Mesenchymal stem cell (in vitro differentiated cells and primary cell): ENCODE measurements around the gene ITPKB.

ENCODE experiments used
- DNase-seq: peaks from one replicate; pipeline ENCODE4 v3.0.0-alpha.2; 2013
- H2AFZ ChIP-seq: one replicate; pipeline ENCODE4 v1.6.1; 2013; ENCODE audit warnings: low read depth, mild to moderate bottlenecking, control low read depth, inconsistent platforms, low read length, moderate library complexity
- H2AK5ac ChIP-seq: 2 replicates; pipeline ENCODE4 v1.6.1; 2013; ENCODE audit warnings: low read length, moderate library complexity, mild to moderate bottlenecking, inconsistent platforms; ENCODE audit not compliant: severe bottlenecking
- H2BK120ac ChIP-seq: one replicate; pipeline ENCODE4 v1.6.1; 2013; ENCODE audit warnings: low read depth, mild to moderate bottlenecking, inconsistent platforms, low read length, moderate library complexity
- H2BK12ac ChIP-seq, 2 experiments: one replicate each; pipeline ENCODE4 v1.6.1; 2013; ENCODE audit warnings: inconsistent platforms in 2 of 2, low read length in 2 of 2, mild to moderate bottlenecking in 2 of 2, moderate library complexity in 2 of 2, control low read depth in 1 of 2
- H2BK15ac ChIP-seq: one replicate; pipeline ENCODE4 v1.6.1; 2013; ENCODE audit warnings: mild to moderate bottlenecking, low read depth, inconsistent platforms; ENCODE audit not compliant: poor library complexity, severe bottlenecking
- H2BK5ac ChIP-seq: 2 replicates; pipeline ENCODE4 v1.6.1; 2013; ENCODE audit warnings: low read depth, mild to moderate bottlenecking, low read length, control low read depth, inconsistent platforms; ENCODE audit not compliant: poor library complexity, severe bottlenecking
- H3K14ac ChIP-seq, 2 experiments: one replicate each; pipeline ENCODE4 v1.6.1; 2013; ENCODE audit warnings: inconsistent platforms in 2 of 2, low read length in 2 of 2, control low read depth in 1 of 2, mild to moderate bottlenecking in 1 of 2, moderate library complexity in 1 of 2
- H3K18ac ChIP-seq, 2 experiments: one replicate each; pipeline ENCODE4 v1.6.1; 2013; ENCODE audit warnings: inconsistent platforms in 2 of 2, low read length in 2 of 2, control low read depth in 1 of 2, low read depth in 1 of 2, mild to moderate bottlenecking in 1 of 2
- H3K23ac ChIP-seq, 2 experiments: one replicate each; pipeline ENCODE4 v1.6.1; 2013; ENCODE audit warnings: inconsistent platforms in 2 of 2, low read length in 2 of 2, mild to moderate bottlenecking in 2 of 2, moderate library complexity in 2 of 2, control low read depth in 1 of 2
- H3K27ac ChIP-seq: 2 replicates; pipeline ENCODE4 v1.5.1; 2013; ENCODE audit warnings: mild to moderate bottlenecking, moderate library complexity, low read length, control low read depth, inconsistent platforms; ENCODE audit not compliant: poor library complexity, severe bottlenecking
- H3K27me3 ChIP-seq, 2 experiments: 2 replicates each; pipeline versions ENCODE4 v1.6.1 to v1.7.0; 2013; ENCODE audit warnings: low read length in 2 of 2, mild to moderate bottlenecking in 2 of 2, moderate library complexity in 2 of 2, control low read depth in 1 of 2, inconsistent platforms in 1 of 2; ENCODE audit not compliant: control insufficient read depth in 1 of 2, insufficient read depth in 1 of 2
- H3K36me3 ChIP-seq, 2 experiments: 2 replicates each; pipeline versions ENCODE4 v1.6.1 to v1.7.0; 2013; ENCODE audit warnings: low read length in 2 of 2, control low read depth in 1 of 2, inconsistent platforms in 1 of 2, low read depth in 1 of 2, mild to moderate bottlenecking in 1 of 2; ENCODE audit not compliant: insufficient read depth in 2 of 2, control insufficient read depth in 1 of 2
- H3K4ac ChIP-seq, 2 experiments: one replicate each; pipeline ENCODE4 v1.6.1; 2013; ENCODE audit warnings: inconsistent platforms in 2 of 2, low read length in 2 of 2, mild to moderate bottlenecking in 2 of 2, moderate library complexity in 2 of 2, control low read depth in 1 of 2, low read depth in 1 of 2
- H3K4me1 ChIP-seq: 2 replicates; pipeline ENCODE4 v1.6.1; 2013; ENCODE audit warnings: low read depth, low read length, control low read depth; ENCODE audit not compliant: control insufficient read depth, insufficient read depth
- H3K4me2 ChIP-seq: 2 replicates; pipeline ENCODE4 v1.6.1; 2013; ENCODE audit warnings: low read length, mild to moderate bottlenecking, inconsistent platforms; ENCODE audit not compliant: poor library complexity, severe bottlenecking
- H3K4me3 ChIP-seq, 2 experiments: 2 replicates each; pipeline versions ENCODE4 v1.5.1 to v1.7.0; 2013; ENCODE audit warnings: low read length in 2 of 2, mild to moderate bottlenecking in 2 of 2, control low read depth in 1 of 2, low read depth in 1 of 2; ENCODE audit not compliant: insufficient read depth in 1 of 2
- H3K79me1 ChIP-seq: replicated peaks from 2 replicates; pipeline ENCODE4 v1.6.1; 2013; ENCODE audit warnings: mild to moderate bottlenecking, control low read depth, low read length, inconsistent platforms; ENCODE audit not compliant: poor library complexity, severe bottlenecking
- H3K9ac ChIP-seq: 2 replicates; pipeline ENCODE4 v1.7.0; 2013; ENCODE audit warnings: mild to moderate bottlenecking, low read length, moderate library complexity
- H3K9me3 ChIP-seq: 2 replicates; pipeline ENCODE4 v1.7.0; 2013; ENCODE audit warnings: mild to moderate bottlenecking, low read length; ENCODE audit not compliant: control insufficient read depth
- H4K8ac ChIP-seq: one replicate; pipeline ENCODE4 v1.6.1; 2013; ENCODE audit warnings: inconsistent platforms, mild to moderate bottlenecking, low read length, moderate library complexity
- H4K91ac ChIP-seq: one replicate; pipeline ENCODE4 v1.6.1; 2013; ENCODE audit warnings: mild to moderate bottlenecking, low read length, inconsistent platforms
- WGBS: methylation state at CpG from one replicate; pipeline ENCODE4 v1.1.7; 2013; ENCODE audit warnings: mixed read lengths; 5-methylcytosine and 5-hydroxymethylcytosine counted together

ITPKB gene

GRCh38 chr1:226679853-226680516 lies 59.1 kb downstream of the ITPKB start:
- Histone ChIP-seq H3K4me1 (peaks cover 15% of the 10 kb centered on the region), H3K4ac (peak overlapping the region in 1 of 2 experiments; percentile 71), H3K4me2 (peak overlapping the region; percentile 73), H4K91ac (no peak overlapping the region), H2BK15ac (peak overlapping the region; percentile 57), H3K14ac (peak overlapping the region in 1 of 2 experiments; percentile 76), H3K36me3 (peaks cover 0 to 2% of the 10 kb centered on the region in 2 experiments), H3K79me1 (peaks cover 26% of the 10 kb centered on the region), H3K9ac (peak overlapping the region; percentile 90), H2BK5ac (peak overlapping the region; percentile 62), H2AK5ac (no peak overlapping the region), H3K27me3 (no peaks in the 10 kb centered on the region), H2BK120ac (no peak overlapping the region), H3K18ac (peak overlapping the region; percentile 24 to 85), H3K4me3 (peak overlapping the region; percentile 53 to 75), H4K8ac (peak overlapping the region; percentile 73), H2AFZ (peak overlapping the region; percentile 84), H3K23ac (peak overlapping the region in 1 of 2 experiments; percentile 56), H3K27ac (peak overlapping the region; percentile 88), H3K9me3 (no peaks in the 10 kb centered on the region), H2BK12ac (no peak overlapping the region)
- peak; percentile 81 for DNase-seq
- 5% methylated on average over 18 of the region's 22 CpGs for WGBS

GRCh38 chr1:226679262-226679661 lies 59.8 kb downstream of the ITPKB start:
- H3K9ac ChIP-seq = peak overlapping the region; percentile 90
- no peaks in the 10 kb centered on the region for H3K36me3 ChIP-seq
- H3K79me1 ChIP-seq = peaks cover 24% of the 10 kb centered on the region
- H4K91ac ChIP-seq = no peak overlapping the region
- no peak overlapping the region for H2BK5ac ChIP-seq
- H2AFZ ChIP-seq = no peak overlapping the region
- no peak overlapping the region for H3K4ac ChIP-seq
- H3K14ac ChIP-seq = no peak overlapping the region
- no peak overlapping the region for H3K23ac ChIP-seq
- no peak overlapping the region for H2BK12ac ChIP-seq
- H3K9me3 ChIP-seq = no peaks in the 10 kb centered on the region
- H2AK5ac ChIP-seq = no peak overlapping the region
- no peak overlapping the region for H3K18ac ChIP-seq
- peak overlapping the region in 1 of 2 experiments; percentile 75 for H3K4me3 ChIP-seq
- no CpG with 5 or more reads among the region's 2 CpGs for WGBS
- H4K8ac ChIP-seq = no peak overlapping the region
- no peak overlapping the region for H2BK15ac ChIP-seq
- DNase-seq = no peak
- H3K4me2 ChIP-seq = no peak overlapping the region
- no peak overlapping the region for H3K27ac ChIP-seq
- no peaks in the 10 kb centered on the region for H3K27me3 ChIP-seq
- peaks cover 16% of the 10 kb centered on the region for H3K4me1 ChIP-seq
- no peak overlapping the region for H2BK120ac ChIP-seq

GRCh38 chr1:226678701-226679100 lies 60.4 kb downstream of the ITPKB start:
- Histone ChIP-seq H2BK15ac (no peak overlapping the region), H3K4me1 (peaks cover 16% of the 10 kb centered on the region), H2BK12ac (peak overlapping the region in 1 of 2 experiments; percentile 60), H3K4me3 (no peak overlapping the region), H2BK120ac (no peak overlapping the region), H2AFZ (no peak overlapping the region), H4K91ac (no peak overlapping the region), H3K4me2 (no peak overlapping the region), H3K9me3 (no peaks in the 10 kb centered on the region), H3K27ac (no peak overlapping the region), H3K27me3 (no peaks in the 10 kb centered on the region), H3K18ac (no peak overlapping the region), H2AK5ac (peak overlapping the region; percentile 36), H3K9ac (no peak overlapping the region), H3K23ac (no peak overlapping the region), H3K79me1 (peaks cover 24% of the 10 kb centered on the region), H3K36me3 (no peaks in the 10 kb centered on the region), H3K4ac (no peak overlapping the region), H4K8ac (no peak overlapping the region), H3K14ac (no peak overlapping the region), H2BK5ac (no peak overlapping the region)
- no peak for DNase-seq
- 84% methylated on average over 8 of the region's 8 CpGs for WGBS

GRCh38 chr1:226678251-226678650 lies 60.8 kb downstream of the ITPKB start:
- H3K18ac ChIP-seq = no peak overlapping the region
- 94% methylated on average over 2 of the region's 2 CpGs for WGBS

More at GRCh38 chr1:226678251-226678650, 60.8 kb downstream of the ITPKB start:
- no peaks in the 10 kb centered on the region for H3K9me3 ChIP-seq
- no peak overlapping the region for H3K4me3 ChIP-seq
- no peak overlapping the region for H4K91ac ChIP-seq
- H3K14ac ChIP-seq = no peak overlapping the region
- H3K79me1 ChIP-seq = peaks cover 22% of the 10 kb centered on the region
- no peak overlapping the region for H2AK5ac ChIP-seq
- H2BK15ac ChIP-seq = no peak overlapping the region
- peak overlapping the region in 1 of 2 experiments; percentile 17 for H3K4ac ChIP-seq
- H3K27ac ChIP-seq = no peak overlapping the region
- H2AFZ ChIP-seq = no peak overlapping the region
- H3K27me3 ChIP-seq = no peaks in the 10 kb centered on the region
- no peak overlapping the region for H3K4me2 ChIP-seq
- peaks cover 16% of the 10 kb centered on the region for H3K4me1 ChIP-seq
- H2BK5ac ChIP-seq = no peak overlapping the region
- H3K9ac ChIP-seq = no peak overlapping the region
- H3K23ac ChIP-seq = no peak overlapping the region
- no peak for DNase-seq
- no peak overlapping the region for H4K8ac ChIP-seq
- peak overlapping the region in 1 of 2 experiments; percentile 51 for H2BK12ac ChIP-seq
- no peak overlapping the region for H2BK120ac ChIP-seq
- H3K36me3 ChIP-seq = no peaks in the 10 kb centered on the region
